ENCODE measurements around the gene SIRT7.

SIRT7 gene

GRCh38 chr17:81900181-81900820 is 17.7 kb downstream of the SIRT7 start:
- no peaks in the 10 kb centered on the region for H3K9me3 ChIP-seq (ENCODE audit: insufficient read depth, low read length)
- H3K27me3 ChIP-seq (ENCODE audit: insufficient read depth, insufficient read length), result peaks cover 16% of the 10 kb centered on the region
- peak overlapping the region; percentile 27 for H3K9ac ChIP-seq (ENCODE audit: insufficient read length, low read depth)
- no peak overlapping the region for H3K4me3 ChIP-seq (ENCODE audit: insufficient read length, low read depth)
- no peak for DNase-seq (ENCODE audit: low read depth, low spot score)
- H3K4me1 ChIP-seq (ENCODE audit: insufficient read depth, insufficient read length), result peaks cover 24% of the 10 kb centered on the region
- peaks cover 55% of the 10 kb centered on the region for H3K36me3 ChIP-seq (ENCODE audit: insufficient read depth, insufficient read length, low read length)
- TF ChIP-seq ZNF274 (IDR thresholded peaks at IDR 0.05; ENCODE audit: low read depth, low read length), result no peak
- TF ChIP-seq SUZ12 (IDR thresholded peaks at IDR 0.05; ENCODE audit: extremely low read depth, insufficient read depth, insufficient read length), result no peak

- no peak for DNase-seq (ENCODE audit: low read depth, low spot score)
Measured at GRCh38 chr17:81899514-81900166, 18.3 kb downstream of the SIRT7 start.

GRCh38 chr17:81898885-81899284 is 19.1 kb downstream of the SIRT7 start:
- Histone ChIP-seq H3K9me3 (ENCODE audit: insufficient read depth, low read length) (no peaks in the 10 kb centered on the region), H3K4me1 (ENCODE audit: insufficient read depth, insufficient read length) (peaks cover 25% of the 10 kb centered on the region), H3K27me3 (ENCODE audit: insufficient read depth, insufficient read length) (peaks cover 16% of the 10 kb centered on the region), H3K9ac (ENCODE audit: insufficient read length, low read depth) (no peak overlapping the region), H3K36me3 (ENCODE audit: insufficient read depth, insufficient read length, low read length) (peaks cover 54% of the 10 kb centered on the region), H3K4me3 (ENCODE audit: insufficient read length, low read depth) (no peak overlapping the region)
- no peak for DNase-seq (ENCODE audit: low read depth, low spot score)
- TF ChIP-seq YY1 (IDR thresholded peaks at IDR 0.05; ENCODE audit: insufficient read depth, insufficient read length) (no peak), SUZ12 (IDR thresholded peaks at IDR 0.05; ENCODE audit: extremely low read depth, insufficient read depth, insufficient read length) (no peak), ZNF274 (IDR thresholded peaks at IDR 0.05; ENCODE audit: low read depth, low read length) (no peak)

More at GRCh38 chr17:81899514-81900166, 18.3 kb downstream of the SIRT7 start:
- Histone ChIP-seq H3K4me1 (ENCODE audit: insufficient read depth, insufficient read length) (peaks cover 24% of the 10 kb centered on the region), H3K27me3 (ENCODE audit: insufficient read depth, insufficient read length) (peaks cover 16% of the 10 kb centered on the region), H3K4me3 (ENCODE audit: insufficient read length, low read depth) (no peak overlapping the region), H3K9me3 (ENCODE audit: insufficient read depth, low read length) (no peaks in the 10 kb centered on the region), H3K9ac (ENCODE audit: insufficient read length, low read depth) (peak overlapping the region; percentile 6), H3K36me3 (ENCODE audit: insufficient read depth, insufficient read length, low read length) (peaks cover 54% of the 10 kb centered on the region)
- TF ChIP-seq YY1 (IDR thresholded peaks at IDR 0.05; ENCODE audit: insufficient read depth, insufficient read length) (no peak), SUZ12 (IDR thresholded peaks at IDR 0.05; ENCODE audit: extremely low read depth, insufficient read depth, insufficient read length) (no peak), ZNF274 (IDR thresholded peaks at IDR 0.05; ENCODE audit: low read depth, low read length) (no peak)

GRCh38 chr17:81898029-81898866 is 19.7 kb downstream of the SIRT7 start:
- no peak for TF ChIP-seq YY1 (IDR thresholded peaks at IDR 0.05; ENCODE audit: insufficient read depth, insufficient read length)
- TF ChIP-seq SUZ12 (IDR thresholded peaks at IDR 0.05; ENCODE audit: extremely low read depth, insufficient read depth, insufficient read length), result no peak
- no peak for TF ChIP-seq ZNF274 (IDR thresholded peaks at IDR 0.05; ENCODE audit: low read depth, low read length)
- Histone ChIP-seq H3K27me3 (ENCODE audit: insufficient read depth, insufficient read length) (peaks cover 16% of the 10 kb centered on the region), H3K4me3 (ENCODE audit: insufficient read length, low read depth) (no peak overlapping the region), H3K9me3 (ENCODE audit: insufficient read depth, low read length) (no peaks in the 10 kb centered on the region), H3K9ac (ENCODE audit: insufficient read length, low read depth) (peak overlapping the region; percentile 58), H3K36me3 (ENCODE audit: insufficient read depth, insufficient read length, low read length) (peaks cover 59% of the 10 kb centered on the region), H3K4me1 (ENCODE audit: insufficient read depth, insufficient read length) (peaks cover 24% of the 10 kb centered on the region)
- no peak for DNase-seq (ENCODE audit: low read depth, low spot score)

- Histone ChIP-seq H3K4me3 (ENCODE audit: insufficient read length, low read depth) (no peak overlapping the region), H3K9me3 (ENCODE audit: insufficient read depth, low read length) (no peaks in the 10 kb centered on the region), H3K27me3 (ENCODE audit: insufficient read depth, insufficient read length) (no peaks in the 10 kb centered on the region), H3K36me3 (ENCODE audit: insufficient read depth, insufficient read length, low read length) (peaks cover 57% of the 10 kb centered on the region), H3K4me1 (ENCODE audit: insufficient read depth, insufficient read length) (peaks cover 21% of the 10 kb centered on the region), H3K9ac (ENCODE audit: insufficient read length, low read depth) (no peak overlapping the region)
- TF ChIP-seq YY1 (IDR thresholded peaks at IDR 0.05; ENCODE audit: insufficient read depth, insufficient read length) (no peak), SUZ12 (IDR thresholded peaks at IDR 0.05; ENCODE audit: extremely low read depth, insufficient read depth, insufficient read length) (no peak), ZNF274 (IDR thresholded peaks at IDR 0.05; ENCODE audit: low read depth, low read length) (no peak)
- no peak for DNase-seq (ENCODE audit: low read depth, low spot score)
Measured at GRCh38 chr17:81895400-81895799, 22.6 kb downstream of the SIRT7 start.

- TF ChIP-seq SUZ12 (IDR thresholded peaks at IDR 0.05; ENCODE audit: extremely low read depth, insufficient read depth, insufficient read length) (no peak), YY1 (IDR thresholded peaks at IDR 0.05; ENCODE audit: insufficient read depth, insufficient read length) (no peak), ZNF274 (IDR thresholded peaks at IDR 0.05; ENCODE audit: low read depth, low read length) (no peak)
- DNase-seq (ENCODE audit: low read depth, low spot score), result no peak
- no peaks in the 10 kb centered on the region for H3K9me3 ChIP-seq (ENCODE audit: insufficient read depth, low read length)
- H3K27me3 ChIP-seq (ENCODE audit: insufficient read depth, insufficient read length), result no peaks in the 10 kb centered on the region
- peak overlapping the region; percentile 99 for H3K9ac ChIP-seq (ENCODE audit: insufficient read length, low read depth)
- peaks cover 5% of the 10 kb centered on the region for H3K4me1 ChIP-seq (ENCODE audit: insufficient read depth, insufficient read length)
- peak overlapping the region; percentile 99 for H3K4me3 ChIP-seq (ENCODE audit: insufficient read length, low read depth)
- peaks cover 70% of the 10 kb centered on the region for H3K36me3 ChIP-seq (ENCODE audit: insufficient read depth, insufficient read length, low read length)
Measured at GRCh38 chr17:81891303-81891552, 26.7 kb downstream of the SIRT7 start.

Measured in NT2/D1 (cell line).